NCI-H146 treated with DMSO at 0.1 percent for 48 hours (cell line): ENCODE results near the gene DTNB.
"Not testable (repeated sequence)": the region's sequence is repeated elsewhere in the genome, so short reads cannot be mapped to it uniquely, and the experiment has no call there.

Experiments
- DNase-seq: peaks from one replicate; lab custom pipeline; 2025; ENCODE audit not compliant: unreplicated experiment; lab: John Stamatoyannopoulos, UW

Gene DTNB

DNA sequence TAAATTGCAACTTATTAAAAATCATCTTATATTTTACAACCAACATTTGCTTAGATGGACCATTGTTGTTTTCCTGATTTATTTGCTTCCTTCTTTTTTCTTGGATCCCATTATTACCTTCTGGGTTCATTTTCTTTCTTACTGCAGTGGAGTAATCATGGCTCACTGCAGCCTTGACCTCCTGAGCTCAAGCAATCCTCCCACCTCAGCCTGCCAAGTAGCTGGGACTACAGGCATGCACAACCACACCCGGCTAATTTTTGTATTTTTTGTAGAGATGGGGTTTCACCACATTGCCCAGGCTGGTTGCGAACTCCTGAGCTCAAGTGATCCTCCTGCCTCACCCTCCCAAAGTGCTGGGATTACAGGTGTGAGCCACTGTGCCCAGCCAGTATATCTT is 123.8 kb downstream of the DTNB start:
- not testable (repeated sequence) for DNase-seq

GRCh38 chr2:25548601-25549000 is 124.8 kb downstream of the DTNB start:
- DNase-seq: no peak

DNA sequence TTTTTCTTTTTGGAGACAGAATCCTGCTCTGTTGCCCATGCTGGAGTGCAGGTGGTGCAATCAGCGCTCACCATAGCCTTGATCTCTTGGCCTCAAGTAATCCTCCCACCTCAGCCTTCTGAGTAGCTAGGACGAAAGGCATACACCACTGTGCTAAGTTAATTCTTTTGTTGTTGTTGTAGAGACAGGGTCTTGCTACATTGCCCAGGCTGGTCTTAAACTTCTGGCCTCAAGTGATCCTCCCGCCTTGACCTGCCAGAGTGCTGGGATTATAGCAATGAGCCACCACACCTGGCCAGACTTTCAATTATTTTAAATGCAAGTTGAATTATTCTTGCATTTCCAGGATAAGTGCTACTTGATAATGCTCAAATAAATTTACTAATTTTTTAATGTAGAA is 126.5 kb downstream of the DTNB start:
- no peak for DNase-seq

GRCh38 chr2:25545899-25546298 is 127.5 kb downstream of the DTNB start:
- DNase-seq: no peak

DNA sequence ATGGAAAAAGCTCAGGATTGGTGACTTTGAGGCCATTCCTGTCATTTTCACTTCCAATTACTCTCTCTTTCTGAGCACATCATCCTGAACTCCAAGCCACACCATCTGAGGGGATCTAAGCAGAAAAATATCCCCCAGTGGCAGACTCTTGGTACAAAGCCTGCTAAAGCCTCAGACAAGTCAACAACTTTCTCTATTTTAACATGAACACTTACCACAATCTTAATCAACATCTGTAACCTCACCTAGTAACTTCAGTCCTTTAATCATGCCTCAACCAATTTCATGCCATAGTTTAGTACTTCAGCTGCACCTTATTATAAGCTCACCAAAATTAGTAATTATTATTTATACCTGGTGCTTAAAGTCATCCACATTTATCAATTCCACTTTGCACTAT is 128.9 kb downstream of the DTNB start:
- DNase-seq: no peak

DNA sequence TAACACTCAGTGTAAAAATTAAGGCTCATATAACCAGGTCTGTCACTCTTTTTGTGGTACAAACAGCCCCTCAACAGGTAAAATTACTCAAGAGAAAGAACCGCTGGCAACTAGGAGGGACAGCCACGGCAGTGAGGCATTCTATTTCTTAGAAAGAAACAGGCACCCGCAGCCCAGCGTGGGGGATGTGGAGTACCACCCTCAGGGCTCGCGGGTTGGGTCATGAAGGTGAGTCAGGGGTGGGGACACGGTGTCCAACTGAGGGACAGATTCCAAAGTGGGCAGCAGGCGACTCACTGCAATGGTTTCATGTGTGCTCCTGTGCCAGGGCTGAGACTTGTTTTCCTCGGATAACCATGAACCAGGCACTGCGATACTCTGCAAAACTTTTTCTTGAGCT is 129.4 kb downstream of the DTNB start:
- DNase-seq: no peak

- DNase-seq: no peak
These were observed 132.0 kb downstream of the DTNB start for GRCh38 chr2:25541378-25541777.

DNA sequence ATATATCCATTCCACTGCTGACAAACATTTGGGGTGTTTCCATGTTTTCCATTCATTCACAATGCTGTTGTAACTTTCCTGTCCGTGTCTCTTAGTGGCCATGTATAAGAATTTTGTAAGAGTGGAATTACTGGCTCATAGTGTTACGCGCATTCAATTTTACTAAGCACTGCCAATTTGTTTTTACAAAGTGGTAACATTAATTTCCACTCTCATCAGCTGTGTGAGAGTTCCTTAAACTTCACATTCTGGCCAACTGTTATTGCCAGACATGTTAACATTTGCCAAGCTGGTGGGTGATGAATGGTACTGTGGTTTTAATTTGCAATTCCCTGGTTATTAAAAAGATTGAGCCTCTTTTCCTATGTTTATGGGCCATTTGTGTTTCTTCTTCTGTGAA is 134.2 kb downstream of the DTNB start:
- DNase-seq: no peak

- no peak for DNase-seq
These were observed 135.9 kb downstream of the DTNB start for GRCh38 chr2:25537526-25537925.

GRCh38 chr2:25535411-25536289 is 137.7 kb downstream of the DTNB start:
- DNase-seq: not testable (repeated sequence)

- not testable (repeated sequence) for DNase-seq
These were observed 138.4 kb downstream of the DTNB start for GRCh38 chr2:25534937-25535336.

- DNase-seq: no peak
These were observed 138.9 kb downstream of the DTNB start for GRCh38 chr2:25534455-25534854.

DNA sequence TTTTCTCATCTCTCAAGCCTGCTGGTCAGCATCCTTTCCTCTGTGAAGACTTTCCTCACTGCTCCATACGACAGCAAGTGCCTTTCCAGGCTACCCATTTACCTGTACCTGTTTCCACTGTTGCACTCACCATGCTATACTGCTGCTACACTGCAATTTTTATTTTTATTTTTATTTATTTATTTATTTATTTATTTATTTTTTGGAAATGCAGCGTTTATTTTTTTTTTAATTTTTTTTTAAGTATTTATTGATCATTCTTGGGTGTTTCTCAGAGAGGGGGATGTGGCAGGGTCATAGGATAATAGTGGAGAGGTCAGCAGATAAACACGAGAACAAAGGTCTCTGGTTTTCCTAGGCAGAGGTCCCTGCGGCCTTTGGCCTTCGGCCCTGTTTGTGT is 139.6 kb downstream of the DTNB start:
- DNase-seq: not testable (repeated sequence)

- no peak for DNase-seq
These were observed 140.9 kb downstream of the DTNB start for GRCh38 chr2:25532521-25532920.

GRCh38 chr2:25529034-25529433 is 144.3 kb downstream of the DTNB start:
- no peak for DNase-seq

GRCh38 chr2:25528173-25528572 is 145.2 kb downstream of the DTNB start:
- no peak for DNase-seq

DNA sequence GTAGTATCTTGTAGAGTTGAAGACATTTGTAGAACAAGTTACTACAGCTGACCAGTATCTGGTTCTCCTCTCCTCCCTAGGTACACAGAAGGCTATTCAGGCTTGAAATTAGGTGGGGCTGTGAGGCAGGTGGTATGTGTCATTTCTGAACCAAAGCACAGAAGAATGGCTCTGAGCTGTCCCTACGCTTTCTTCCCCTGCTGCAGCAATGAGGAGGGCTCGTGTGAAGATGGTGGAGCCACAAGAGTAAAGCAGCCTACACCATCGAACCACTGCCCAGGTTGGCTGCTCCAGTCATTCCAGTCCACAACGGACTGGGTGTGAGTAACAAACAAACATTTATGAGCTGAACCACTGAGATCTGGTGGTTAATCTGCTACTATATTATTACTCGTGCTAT is 148.9 kb downstream of the DTNB start:
- peak; percentile 11 for DNase-seq

GRCh38 chr2:25523060-25523459 is 150.3 kb downstream of the DTNB start:
- DNase-seq: no peak

DNA sequence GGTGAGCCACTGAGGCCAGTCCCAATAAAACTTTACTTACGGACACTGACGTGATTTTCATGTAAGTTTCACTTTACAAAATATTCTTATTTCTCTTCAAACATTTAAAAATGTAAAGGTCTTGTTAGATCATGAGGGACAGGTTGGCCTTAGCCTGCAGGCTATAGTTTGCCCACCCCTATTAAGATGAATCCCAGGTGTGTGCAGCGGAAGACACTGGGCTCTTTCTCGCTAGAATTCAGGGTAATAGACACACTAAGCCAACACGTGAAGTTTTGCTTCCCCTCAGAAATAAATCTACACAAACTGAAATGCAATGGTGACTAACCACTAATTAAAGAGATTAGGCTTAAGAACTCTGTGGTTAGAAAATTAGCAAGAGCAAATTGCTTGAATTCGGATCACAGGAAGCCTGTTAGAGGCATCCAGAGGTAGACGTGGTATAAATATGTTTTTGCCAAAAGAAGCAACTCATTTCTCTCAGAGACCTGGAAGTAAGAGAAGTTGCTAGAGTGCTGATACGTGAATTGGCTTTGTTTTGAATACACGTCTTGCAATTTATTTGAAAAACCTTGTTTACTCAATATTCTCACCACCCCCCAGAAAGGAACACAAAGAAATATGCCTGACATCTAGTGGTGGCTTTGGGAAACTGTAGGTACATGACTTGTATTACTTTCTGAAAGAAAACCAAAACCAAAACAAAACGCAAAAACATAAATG is 151.6 kb downstream of the DTNB start:
- peak; percentile 54 for DNase-seq

DNA sequence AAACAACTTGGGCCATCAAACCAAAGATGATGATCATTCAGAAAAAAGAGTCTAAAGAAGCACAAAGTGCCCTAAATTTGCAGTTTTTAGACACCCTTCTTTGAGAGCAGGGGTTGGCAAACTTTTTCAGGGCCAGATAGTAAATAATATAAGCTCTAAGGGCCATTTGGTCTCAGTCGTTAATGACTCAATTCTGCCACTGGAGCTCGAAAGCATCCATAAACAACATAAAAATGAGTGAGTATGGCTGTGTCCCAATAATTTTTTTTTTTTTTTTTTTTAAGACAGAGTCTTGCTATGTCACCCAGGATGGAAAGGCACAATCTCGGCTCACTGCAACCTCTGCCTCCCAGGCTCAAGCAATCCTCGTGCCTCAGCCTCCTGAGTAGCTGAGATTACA is 152.3 kb downstream of the DTNB start:
- no peak for DNase-seq

GRCh38 chr2:25517701-25518100 is 155.7 kb downstream of the DTNB start:
- DNase-seq: no peak

GRCh38 chr2:25514043-25514637 is 159.2 kb downstream of the DTNB start:
- no peak for DNase-seq
